EL (cell line): Measurements from ENCODE around the gene PRDM16.

Experiments
- DNase-seq: peaks from one replicate; pipeline ENCODE4 v3.0.0-alpha.2; 2016

Gene PRDM16

GRCh38 chr1:3217181-3217641 is 148.2 kb downstream of the PRDM16 start:
- no peak for DNase-seq

GRCh38 chr1:3217979-3218679 is 149.1 kb downstream of the PRDM16 start:
- no peak for DNase-seq

GRCh38 chr1:3219005-3219790 is 150.2 kb downstream of the PRDM16 start:
- DNase-seq = no peak

- DNase-seq = no peak
Observed at GRCh38 chr1:3219791-3220467, 150.9 kb downstream of the PRDM16 start.

GRCh38 chr1:3221112-3222041 is 152.4 kb downstream of the PRDM16 start:
- DNase-seq = no peak

GRCh38 chr1:3222042-3222692 is 153.2 kb downstream of the PRDM16 start:
- no peak for DNase-seq

GRCh38 chr1:3225661-3226060 is 156.7 kb downstream of the PRDM16 start:
- DNase-seq = no peak

- no peak for DNase-seq
Observed at GRCh38 chr1:3226191-3226590, 157.2 kb downstream of the PRDM16 start.

- DNase-seq = no peak
Observed at GRCh38 chr1:3226701-3227350, 157.8 kb downstream of the PRDM16 start.

- no peak for DNase-seq
Observed at GRCh38 chr1:3227351-3227704, 158.3 kb downstream of the PRDM16 start.

- DNase-seq = no peak
Observed at GRCh38 chr1:3227893-3228292, 158.9 kb downstream of the PRDM16 start.

- no peak for DNase-seq
Observed at GRCh38 chr1:3229081-3229725, 160.2 kb downstream of the PRDM16 start.

- no peak for DNase-seq
Observed at GRCh38 chr1:3230553-3230952, 161.6 kb downstream of the PRDM16 start.

- DNase-seq = no peak
Observed at GRCh38 chr1:3231245-3231644, 162.2 kb downstream of the PRDM16 start.

- DNase-seq = no peak
Observed at GRCh38 chr1:3231826-3232225, 162.8 kb downstream of the PRDM16 start.

GRCh38 chr1:3233031-3233430 is 164.0 kb downstream of the PRDM16 start:
- DNase-seq = no peak

- DNase-seq = no peak
Observed at GRCh38 chr1:3233551-3233950, 164.5 kb downstream of the PRDM16 start.

GRCh38 chr1:3234281-3234680 is 165.3 kb downstream of the PRDM16 start:
- no peak for DNase-seq

- DNase-seq = no peak
Observed at GRCh38 chr1:3234956-3235355, 166.0 kb downstream of the PRDM16 start.

GRCh38 chr1:3235496-3235895 is 166.5 kb downstream of the PRDM16 start:
- DNase-seq = no peak

GRCh38 chr1:3236361-3236760 is 167.4 kb downstream of the PRDM16 start:
- no peak for DNase-seq
